ENCODE measurements around the gene GHSR.

- TF ChIP-seq EP300 (IDR thresholded peaks at IDR 0.05) (no peak), CTCF (IDR thresholded peaks at IDR 0.05) (no peak), SMC3 (IDR thresholded peaks at IDR 0.05) (no peak), CHD2 (IDR thresholded peaks at IDR 0.05; ENCODE audit: low read length, partially characterized antibody) (no peak), POLR2A (IDR thresholded peaks at IDR 0.05; ENCODE audit: low read length) (no peak), JUNB (IDR thresholded peaks at IDR 0.05) (no peak), HOXA7 (CRISPR knock-in tag; IDR thresholded peaks at IDR 0.05) (no peak), RCOR1 (IDR thresholded peaks at IDR 0.05; ENCODE audit: low read depth, low read length) (no peak), MAZ (IDR thresholded peaks at IDR 0.05; ENCODE audit: borderline replicate concordance, low read depth, low read length) (no peak), MAFK (IDR thresholded peaks at IDR 0.05; ENCODE audit: partially characterized antibody) (no peak), RARB (CRISPR knock-in tag; IDR thresholded peaks at IDR 0.05) (no peak)
These were observed 8.1 kb upstream of the GHSR start for GRCh38 chr3:172456404-172456803.

Data from A549 (cell line).